Stomach (tissue), 9 donors: ENCODE measurements around the gene ZNF524. TPM values are rescaled to one million over a fixed set of nuclear protein-coding genes. Genes with fewer than 3 reads are reported as not detected.

Source experiments
- DNase-seq, 2 donors: peaks; one replicate each; pipeline versions ENCODE4 v3.0.0 to v3.0.0-alpha.2; 2013 to 2019
- H3K27ac ChIP-seq, 5 donors: fragments of 200-600 bp in 4 of 5; sonication (generic) in 4 of 5; one replicate each; pipeline ENCODE4 v1.5.1; 2013 to 2019; ENCODE audit warnings: mild to moderate bottlenecking in 1 of 5, moderate library complexity in 1 of 5
- H3K27me3 ChIP-seq, 3 donors: fragments of 200-600 bp; sonication (generic); one replicate each; pipeline ENCODE4 v1.5.1; 2017 to 2019; ENCODE audit warnings: mixed run types in 1 of 3
- H3K36me3 ChIP-seq, 4 donors: fragments of 200-600 bp; sonication (generic); 1 replicate in 3 of 4; 2 replicates in 1 of 4; pipeline ENCODE4 v1.5.1; 2016 to 2019
- H3K4me1 ChIP-seq, 4 donors: fragments of 200-600 bp; sonication (generic); one replicate each; pipeline ENCODE4 v1.5.1; 2016 to 2019
- H3K4me3 ChIP-seq, 4 donors: fragments of 200-600 bp; sonication (generic) in 3 of 4; one replicate each; pipeline ENCODE4 v1.5.1; 2016 to 2019; ENCODE audit warnings: mild to moderate bottlenecking in 1 of 4
- H3K9me3 ChIP-seq, 4 donors: fragments of 200-600 bp; sonication (generic); one replicate each; pipeline ENCODE4 v1.5.1; 2016 to 2019
- CTCF ChIP-seq, 7 experiments: fragments of 450-650 bp in 4 of 7; fragments of 200-600 bp in 3 of 7; sonication (generic) in 3 of 7; IDR thresholded peaks; one replicate each; pipeline ENCODE4 v1.5.1; 2016 to 2019; ENCODE audit warnings: antibody characterized with exemption in 7 of 7, control low read depth in 2 of 7, mild to moderate bottlenecking in 1 of 7
- EP300 ChIP-seq: sonication (generic); formaldehyde crosslinking; IDR thresholded peaks from one replicate; pipeline ENCODE4 v1.6.1; 2017; ENCODE audit warnings: antibody characterized with exemption
- POLR2A ChIP-seq, 4 donors: fragments of 450-650 bp; IDR thresholded peaks; one replicate each; pipeline ENCODE4 v1.6.1; 2016; ENCODE audit warnings: antibody characterized with exemption in 4 of 4, control low read depth in 2 of 4, mild to moderate bottlenecking in 1 of 4, moderate library complexity in 1 of 4
- POLR2AphosphoS5 ChIP-seq, 3 donors: sonication (generic); formaldehyde crosslinking; IDR thresholded peaks; one replicate each; pipeline ENCODE4 v1.6.1; 2016; ENCODE audit warnings: antibody characterized with exemption in 3 of 3
- WGBS, 5 donors: extraction: QIAGEN DNeasy Blood & Tissue Kit in 3 of 5; methylation state at CpG; one replicate each; pipeline versions ENCODE4 v1.1.5 to v1.1.7; 2013 to 2018; 5-methylcytosine and 5-hydroxymethylcytosine counted together
- intact Hi-C: fragments of 100-400 bp; cut with DNase I; formaldehyde crosslinking; loops from one replicate; pipeline ENCODE4 v1.15.1; 2023; ENCODE audit warnings: low total_unique reads
- polyA plus RNA-seq, 3 donors: library from polyadenylated mRNA; stranded (reverse); fragments of 200-250 nt; gene quantifications; one replicate each; pipeline ENCODE4 v1.2.3, GENCODE V29; 2013
- total RNA-seq, 5 donors: library from RNA; depleted of rRNA; stranded (reverse); fragments of >200 nt; gene quantifications; one replicate each; pipeline versions ENCODE4 v1.1.0 to v1.2.3, GENCODE V29; 2014 to 2016
- donor health status: healthy with polysubstance abuse.
- donor health status: Bipolar disorder and iron deficiency.
- donor health status: healthy.

ZNF524 gene
- total and polyA plus RNA-seq, 8 donors, result 2.9 to 70.7 (median 53.6) TPM

- peaks cover 0 to 26% (median 0%) of the 10 kb centered on the region in 3 donors for H3K27me3 ChIP-seq
- H3K9me3 ChIP-seq, result no peaks in the 10 kb centered on the region
- WGBS, 5 donors, result 49 to 56% (median 53%) methylated on average over 13 of the region's 13 CpGs
- no peaks in the 10 kb centered on the region for H3K36me3 ChIP-seq
- TF ChIP-seq CTCF (IDR thresholded peaks at IDR 0.05), result no peak
- no peak for TF ChIP-seq POLR2A (IDR thresholded peaks at IDR 0.05)
- no peak for TF ChIP-seq EP300
- TF ChIP-seq POLR2AphosphoS5 (IDR thresholded peaks at IDR 0.05), result no peak
- H3K4me3 ChIP-seq, result no peak overlapping the region
- intact Hi-C loops, result no loop called here
- DNase-seq, result no peak
- peak overlapping the region in 1 of 5 donors; percentile 38 for H3K27ac ChIP-seq
- peaks cover 12 to 54% (median 31%) of the 10 kb centered on the region in 4 donors for H3K4me1 ChIP-seq
These were observed 46.6 kb upstream of the ZNF524 start for GRCh38 chr19:55553217-55554182.

DNA sequence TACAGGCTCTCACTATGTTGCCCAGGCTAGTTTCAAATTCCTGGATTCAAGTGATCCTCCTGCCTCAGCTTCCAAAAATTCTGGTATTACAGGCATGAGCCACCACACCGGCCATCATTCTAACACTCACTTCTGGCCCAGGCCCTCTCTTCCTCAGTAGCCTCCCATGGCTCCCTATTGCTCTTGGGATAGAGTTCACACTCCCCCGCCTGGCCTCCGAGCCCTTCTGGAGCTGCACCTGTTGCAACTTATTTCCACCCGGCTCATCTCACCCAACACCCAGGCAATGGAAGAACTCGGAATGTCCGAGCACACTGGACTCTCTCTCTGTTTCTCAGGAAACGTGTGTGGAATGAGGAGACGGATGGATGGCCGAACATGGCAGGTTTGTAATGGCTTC lies 45.8 kb upstream of the ZNF524 start:
- Histone ChIP-seq H3K27ac (peak overlapping the region in 3 of 5 donors; percentile 41 to 72 (median 50)), H3K36me3 (no peaks in the 10 kb centered on the region), H3K27me3 (peaks cover 0 to 22% (median 0%) of the 10 kb centered on the region in 3 donors), H3K4me1 (peaks cover 12 to 47% (median 28%) of the 10 kb centered on the region in 4 donors), H3K9me3 (no peaks in the 10 kb centered on the region), H3K4me3 (no peak overlapping the region)
- WGBS, 5 donors, result 77 to 94% (median 85%) methylated on average over 9 of the region's 9 CpGs
- DNase-seq, result no peak
- TF ChIP-seq EP300 (no peak), CTCF (IDR thresholded peaks at IDR 0.05) (no peak), POLR2A (IDR thresholded peaks at IDR 0.05) (no peak), POLR2AphosphoS5 (IDR thresholded peaks at IDR 0.05) (no peak)
- intact Hi-C loops, result no loop called here

DNA sequence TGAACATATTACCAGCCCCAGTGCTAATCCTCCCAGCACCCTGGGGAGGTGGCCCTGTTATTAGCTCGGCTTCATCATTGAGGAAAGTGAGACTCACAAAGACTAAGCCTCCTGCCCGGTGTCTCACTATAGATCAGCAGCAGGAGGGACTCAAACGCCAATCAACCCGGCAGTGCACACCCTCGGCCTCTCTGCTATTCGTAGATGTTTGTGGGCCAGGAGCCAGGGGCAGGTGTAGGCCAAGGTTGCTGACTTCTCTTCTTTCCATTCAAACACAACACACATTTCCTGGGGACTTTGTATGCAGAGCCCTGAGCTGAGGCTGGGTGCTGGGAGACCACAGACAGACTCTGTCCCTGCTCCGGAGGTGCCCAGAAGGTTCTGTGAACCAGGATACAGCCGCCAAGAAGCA lies 45.3 kb upstream of the ZNF524 start:
- Histone ChIP-seq H3K9me3 (no peaks in the 10 kb centered on the region), H3K27me3 (peaks cover 0 to 19% (median 0%) of the 10 kb centered on the region in 3 donors), H3K4me3 (no peak overlapping the region), H3K4me1 (peaks cover 9 to 43% (median 25%) of the 10 kb centered on the region in 4 donors), H3K27ac (peak overlapping the region; percentile 41 to 72 (median 51)), H3K36me3 (no peaks in the 10 kb centered on the region)
- WGBS, 5 donors, result 33 to 67% (median 50%) methylated on average over 7 to 8 of the region's 8 CpGs
- peak; percentile 49 to 86 for DNase-seq
- intact Hi-C loops, result no loop called here
- TF ChIP-seq POLR2A (IDR thresholded peaks at IDR 0.05), result no peak
- TF ChIP-seq POLR2AphosphoS5 (IDR thresholded peaks at IDR 0.05), result no peak
- no peak for TF ChIP-seq CTCF (IDR thresholded peaks at IDR 0.05)
- no peak for TF ChIP-seq EP300

DNA sequence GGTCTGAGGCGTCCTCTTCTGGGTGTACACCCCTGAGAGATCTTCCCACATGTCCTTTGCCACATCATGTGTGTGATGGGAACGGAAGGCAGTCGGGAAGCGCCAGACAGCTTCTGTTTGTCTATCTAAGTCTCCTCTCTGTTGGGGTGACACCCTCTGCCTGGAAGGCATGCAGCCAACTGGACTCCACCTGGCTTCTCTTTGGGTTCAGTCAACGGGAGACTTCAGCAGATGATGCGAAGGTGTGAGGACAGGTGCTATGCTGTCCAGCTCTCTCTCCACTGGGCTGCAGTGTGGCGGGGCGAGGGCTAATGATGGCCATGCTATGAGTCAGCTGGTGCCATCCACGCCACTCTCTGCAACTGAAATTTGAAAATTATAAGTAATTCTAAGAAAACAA lies 40.4 kb upstream of the ZNF524 start:
- H3K4me3 ChIP-seq, result no peak overlapping the region
- H3K4me1 ChIP-seq, result peaks cover under 1 to 21% (median 14%) of the 10 kb centered on the region in 4 donors
- H3K27me3 ChIP-seq, result peaks cover 0 to 10% (median 3%) of the 10 kb centered on the region in 3 donors
- no peak for DNase-seq
- intact Hi-C loops, result no loop called here
- H3K36me3 ChIP-seq, result no peaks in the 10 kb centered on the region
- 73 to 83% (median 82%) methylated on average over 8 to 9 of the region's 9 CpGs for WGBS, 5 donors
- H3K27ac ChIP-seq, result no peak overlapping the region
- TF ChIP-seq POLR2AphosphoS5 (IDR thresholded peaks at IDR 0.05) (no peak), POLR2A (IDR thresholded peaks at IDR 0.05) (no peak), CTCF (IDR thresholded peaks at IDR 0.05) (no peak), EP300 (no peak)
- peaks cover 0 to 6% (median 0%) of the 10 kb centered on the region in 4 donors for H3K9me3 ChIP-seq
